ENCODE measurements around the gene RPGR.
A peak's percentile ranks its signal among the peaks of the same experiment; 100 is the strongest.

RPGR gene

GRCh38 chrX:38247051-38247450 is 80.3 kb downstream of the RPGR start:
- no peak for DNase-seq

DNA sequence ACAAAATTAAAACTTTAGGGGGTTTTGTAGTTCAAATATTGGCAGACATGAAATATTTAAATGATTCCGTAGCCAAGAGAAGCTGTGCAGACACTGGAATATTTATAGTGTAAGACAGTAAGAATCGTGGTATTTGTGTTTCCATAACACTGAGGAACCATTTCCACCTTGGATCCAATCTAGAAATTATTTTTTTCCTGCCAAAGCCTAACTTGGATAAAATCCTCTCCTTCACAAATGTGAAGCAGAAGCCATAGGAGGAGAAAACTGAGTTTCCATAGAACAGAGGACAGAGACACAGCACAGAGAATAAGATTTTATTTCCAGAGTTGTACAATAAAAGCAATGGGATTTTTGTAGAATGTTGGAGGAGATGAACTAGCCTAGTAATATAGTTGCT is 86.8 kb downstream of the RPGR start:
- no peak for DNase-seq

GRCh38 chrX:38236901-38237615 is 90.3 kb downstream of the RPGR start:
- DNase-seq = no peak

DNA sequence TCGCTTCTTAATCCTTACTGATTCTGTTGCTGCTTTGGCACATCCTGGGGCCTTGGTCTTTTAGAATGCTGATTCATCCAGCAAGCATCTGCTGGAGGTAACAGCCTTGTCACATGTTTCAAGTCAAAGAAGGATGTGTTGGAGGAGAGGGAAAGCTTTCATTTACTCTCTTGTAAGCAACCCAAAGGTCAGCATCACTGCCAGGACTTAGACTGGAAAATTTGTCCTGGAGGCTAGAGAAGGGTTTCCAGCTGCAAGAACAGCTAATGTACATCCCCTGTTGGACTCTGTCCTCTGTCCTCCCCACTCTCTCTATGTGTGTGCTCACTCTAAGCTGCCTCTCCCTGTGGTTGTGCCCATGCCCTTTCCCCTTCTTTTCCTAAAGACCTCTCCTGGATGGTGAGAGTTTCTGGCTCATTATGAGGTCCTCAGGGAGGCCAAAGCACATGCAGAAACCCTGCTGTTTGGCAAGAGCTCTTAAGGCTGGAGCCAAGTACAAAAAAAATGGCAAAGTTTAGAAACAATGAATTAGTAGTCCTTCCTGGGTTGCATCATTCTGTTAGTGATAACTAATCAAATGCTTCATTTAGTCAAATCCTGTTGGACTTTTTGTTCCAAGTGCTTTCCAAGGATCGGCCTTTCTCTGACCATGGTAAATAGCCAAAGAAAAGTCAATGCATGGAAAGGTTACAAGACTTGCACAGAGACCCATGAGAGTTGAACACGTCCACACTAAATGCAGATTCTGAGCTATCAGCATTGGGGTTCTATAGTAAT is 93.2 kb downstream of the RPGR start:
- no peak for DNase-seq

- DNase-seq = no peak
Measured at GRCh38 chrX:38232079-38232686, 95.1 kb downstream of the RPGR start.

GRCh38 chrX:38225093-38225492 is 102.2 kb downstream of the RPGR start:
- DNase-seq = peak; percentile 1

- DNase-seq = no peak
Measured at GRCh38 chrX:38224160-38224559, 103.1 kb downstream of the RPGR start.

- DNase-seq = no peak
Measured at GRCh38 chrX:38221391-38221929, 105.8 kb downstream of the RPGR start.

DNA sequence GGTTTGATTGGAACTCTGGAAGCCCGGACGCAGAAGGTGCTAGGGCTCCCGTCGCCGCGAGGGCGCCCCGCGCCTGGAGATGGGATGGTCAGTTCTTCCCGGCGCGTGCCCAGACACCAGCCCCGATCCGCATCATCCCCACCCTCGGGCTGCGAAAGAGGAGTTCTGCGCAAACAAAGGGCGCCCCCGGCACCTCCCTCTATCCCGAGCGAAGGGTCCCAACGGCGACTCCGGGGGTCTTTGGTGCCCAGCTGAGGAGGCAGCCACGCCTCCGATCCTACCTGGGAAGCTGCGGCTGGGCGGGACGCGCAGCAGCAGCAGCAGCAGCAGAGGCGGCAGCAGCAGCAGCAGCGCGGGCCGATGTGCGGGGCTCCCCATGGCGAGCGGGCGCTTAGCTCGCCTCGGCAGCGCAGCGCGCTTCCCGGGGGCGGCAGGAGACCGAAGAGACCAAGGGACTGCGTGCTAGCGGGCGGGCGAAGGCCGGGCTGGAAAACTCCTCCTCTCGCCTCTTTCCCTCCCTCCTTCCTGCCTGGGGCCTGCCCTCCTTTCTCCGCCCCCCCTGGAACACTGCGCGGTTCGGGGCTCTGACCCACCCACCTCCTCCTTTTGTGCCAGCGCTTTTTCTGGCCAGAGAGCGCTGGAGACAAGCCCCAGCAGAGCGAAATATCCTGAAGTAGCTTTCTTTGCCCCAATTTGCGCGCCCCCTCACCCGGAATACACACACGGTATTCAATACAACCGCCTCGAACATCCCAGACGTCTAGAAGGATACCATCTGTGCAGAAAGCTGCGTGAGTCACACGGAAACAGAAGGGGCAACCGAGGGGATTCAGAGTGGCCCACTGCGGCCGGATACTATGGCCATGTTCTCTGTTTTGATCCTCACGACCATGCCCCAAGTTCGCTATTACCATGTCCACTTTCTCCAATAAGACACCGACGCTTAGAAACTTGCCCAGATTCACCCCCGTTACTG is 106.6 kb downstream of the RPGR start, which contains the start of gene SRPX:
Gene SRPX, minus strand, starts transcription at position 457 of the 976 bp plus-strand sequence. Its CDS starts 79 bp downstream, at position 378.
- no peak for DNase-seq

DNA sequence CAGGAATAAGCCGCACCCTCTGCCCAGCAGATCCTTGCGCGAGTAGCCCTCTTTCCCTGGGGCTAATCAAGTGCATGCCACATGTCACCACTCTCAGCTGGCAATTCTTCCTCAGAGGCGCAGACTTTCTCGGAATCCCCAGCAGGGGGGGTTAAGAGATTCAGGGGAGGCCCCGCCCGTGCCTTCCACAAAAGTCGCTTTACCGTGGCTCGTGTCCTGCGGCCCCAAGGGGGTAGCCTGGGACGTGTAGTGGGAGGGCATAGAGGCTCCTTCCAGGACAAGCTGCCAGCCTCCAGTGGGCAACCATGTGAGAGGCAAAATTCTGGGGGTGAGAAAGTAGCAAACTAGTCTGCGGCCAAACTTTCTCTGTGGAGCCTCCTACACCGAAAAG is 107.3 kb downstream of the RPGR start:
- DNase-seq = peak; percentile 12

Data from T1000 (cell line).